OCI-LY7 (cell line): Measurements from ENCODE around the gene CARD10. TPM values are rescaled to one million over a fixed set of nuclear protein-coding genes. Genes with fewer than 3 reads are reported as not detected.
A peak's percentile ranks its signal among the peaks of the same experiment; 100 is the strongest.

Experiments used
- BruUV-seq: library from RNA; stranded (reverse); fragments of 400-500 nt; replicated peaks from 2 replicates; lab custom pipeline; 2021; lab: Mats Ljungman, UMichigan
- CTCF ChIA-PET: fragments of 300-600 bp; sonication (Branson Sonifier 250); formaldehyde crosslinking; loops from one replicate; lab custom pipeline; 2022; ENCODE audit warnings: antibody characterized with exemption; ENCODE audit not compliant: unreplicated experiment; lab: Charles Lee
- POLR2A ChIA-PET: fragments of 300-600 bp; sonication (Branson Sonifier 250); formaldehyde crosslinking; loops from one replicate; lab custom pipeline; 2022; ENCODE audit warnings: antibody characterized with exemption; lab: Charles Lee
- DNase-seq: peaks from one replicate; pipeline ENCODE4 v3.0.0-alpha.2; 2015; ENCODE audit warnings: low spot score
- H2AFZ ChIP-seq: fragments of 200-600 bp; sonication (generic), shearing (Covaris generic); 2 replicates; pipeline ENCODE4 v1.6.1; 2014; ENCODE audit warnings: mild to moderate bottlenecking, antibody characterized with exemption, low read length, moderate library complexity
- H3K27ac ChIP-seq: fragments of 200-600 bp; sonication (generic); 2 replicates; pipeline ENCODE4 v1.5.1; 2014; ENCODE audit warnings: mixed run types, low read depth, mild to moderate bottlenecking, moderate library complexity, low read length, inconsistent platforms; ENCODE audit not compliant: poor library complexity, severe bottlenecking
- H3K36me3 ChIP-seq: fragments of 200-600 bp; sonication (generic); 2 replicates; pipeline ENCODE4 v1.6.1; 2014; ENCODE audit warnings: mild to moderate bottlenecking, antibody characterized with exemption, low read length, moderate library complexity, mixed read lengths; ENCODE audit not compliant: insufficient read depth
- H3K4me1 ChIP-seq: fragments of 200-600 bp; sonication (generic); 2 replicates; pipeline ENCODE4 v1.5.1; 2014; ENCODE audit warnings: mild to moderate bottlenecking, low read length; ENCODE audit not compliant: insufficient read depth, poor library complexity, severe bottlenecking
- H3K4me2 ChIP-seq: fragments of 200-600 bp; sonication (generic); 2 replicates; pipeline ENCODE4 v1.6.1; 2014; ENCODE audit warnings: mild to moderate bottlenecking, low read length
- H3K4me3 ChIP-seq: fragments of 200-600 bp; sonication (generic); 2 replicates; pipeline ENCODE4 v1.5.1; 2014; ENCODE audit warnings: mild to moderate bottlenecking, low read depth, low read length; ENCODE audit not compliant: poor library complexity, severe bottlenecking
- H3K79me2 ChIP-seq: fragments of 200-600 bp; sonication (generic); 2 replicates; pipeline ENCODE4 v1.6.1; 2016; ENCODE audit warnings: low read depth, mild to moderate bottlenecking, low read length, moderate library complexity, mixed read lengths; ENCODE audit not compliant: insufficient read depth
- H3K9me2 ChIP-seq: fragments of 200-600 bp; sonication (generic); 2 replicates; pipeline ENCODE4 v1.6.1; 2016; ENCODE audit warnings: mild to moderate bottlenecking, low read length, mixed read lengths; ENCODE audit not compliant: insufficient read depth
- H3K9me3 ChIP-seq: fragments of 200-600 bp; sonication (generic); 2 replicates; pipeline ENCODE4 v1.6.1; 2014; ENCODE audit warnings: mild to moderate bottlenecking, mixed run types, low read length, mixed read lengths
- H4K20me1 ChIP-seq: fragments of 200-600 bp; sonication (generic); 2 replicates; pipeline ENCODE4 v1.6.1; 2014; ENCODE audit warnings: mild to moderate bottlenecking, antibody characterized with exemption, low read length, moderate library complexity, mixed read lengths; ENCODE audit not compliant: insufficient read depth
- CTCF ChIP-seq: fragments of 200-600 bp; sonication (generic); conservative IDR thresholded peaks from 2 replicates; pipeline ENCODE4 v1.5.1; 2014; ENCODE audit warnings: mild to moderate bottlenecking, antibody characterized with exemption, low read length, moderate library complexity, mixed read lengths
- EZH2phosphoT487 ChIP-seq: fragments of 200-600 bp; sonication (generic); IDR thresholded peaks from 2 replicates; pipeline ENCODE4 v1.6.1; 2018; ENCODE audit warnings: low read depth, borderline replicate concordance, mild to moderate bottlenecking, mixed run types, antibody characterized with exemption, low read length, moderate library complexity, mixed read lengths
- intact Hi-C: fragments of 100-400 bp; cut with micrococcal nuclease; formaldehyde crosslinking; loops from one replicate; pipeline ENCODE4 v1.10.0; 2022; ENCODE audit not compliant: unreplicated experiment
- total RNA-seq, 2 experiments: library from RNA; depleted of rRNA in 1 of 2; stranded (reverse); fragments of >200 nt in 1 of 2; shearing (Covaris generic) in 1 of 2; gene quantifications; 2 replicates each; pipeline ENCODE4 v1.2.3, GENCODE V29; 2014 to 2022

Gene CARD10
- total RNA-seq, 2 experiments from 2014 or later: 2.8 to 4.0 TPM

DNA sequence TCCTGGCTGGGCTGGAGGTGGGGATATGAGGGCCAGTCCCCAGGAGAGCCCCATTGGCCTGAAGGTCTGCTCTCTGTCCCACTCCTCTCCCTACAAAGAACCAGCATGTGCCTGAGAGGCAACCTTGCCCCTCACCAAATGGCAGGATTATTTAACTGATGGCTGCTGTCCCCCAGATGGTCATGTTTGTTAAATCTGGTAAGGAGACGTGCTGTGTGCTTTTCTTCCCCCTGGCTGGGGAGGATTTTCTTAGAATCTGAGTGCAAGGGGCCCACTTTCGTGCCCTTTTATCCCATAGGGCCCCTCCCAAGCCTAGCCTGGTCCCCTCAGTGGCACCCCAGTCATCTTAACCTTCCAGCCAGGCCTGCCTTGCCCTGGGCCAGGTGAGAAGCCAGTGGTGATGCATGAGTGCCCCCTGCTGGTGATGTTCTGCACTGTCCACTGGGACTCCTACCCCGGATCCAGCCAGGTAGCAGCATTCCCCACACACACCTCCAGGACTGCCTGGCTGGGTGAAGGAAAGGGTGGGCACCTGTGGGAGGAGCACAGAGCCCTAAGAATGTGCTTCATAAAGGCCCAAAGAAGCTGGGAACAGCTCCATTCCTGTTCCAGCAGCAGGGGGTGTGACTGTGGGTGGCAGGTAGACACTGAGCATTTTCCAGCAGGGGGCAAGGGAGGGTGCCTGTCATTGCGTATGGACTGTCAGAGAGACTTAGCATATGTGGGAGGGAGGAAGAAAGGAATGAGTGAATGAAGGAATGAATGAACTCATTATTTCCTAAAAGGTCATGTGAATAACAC is 61.9 kb downstream of the CARD10 start:
- no peak for TF ChIP-seq EZH2phosphoT487
- peak; percentile 99 for TF ChIP-seq CTCF
- no peaks in the 10 kb centered on the region for H3K36me3 ChIP-seq
- intact Hi-C loops: loop anchor here (1.0 to 5.0 kb wide), 3 partner anchors 140 to 380 kb away; no protein-coding TSS in a partner anchor
- no peaks in the 10 kb centered on the region for H4K20me1 ChIP-seq
- no peak overlapping the region for H2AFZ ChIP-seq
- peaks cover 9% of the 10 kb centered on the region for H3K4me1 ChIP-seq
- H3K9me2 ChIP-seq: no peaks in the 10 kb centered on the region
- no peaks in the 10 kb centered on the region for H3K79me2 ChIP-seq
- DNase-seq: peak; percentile 78
- no peak overlapping the region for H3K4me3 ChIP-seq
- POLR2A ChIA-PET: no interaction called here
- no peaks in the 10 kb centered on the region for H3K9me3 ChIP-seq
- CTCF ChIA-PET: interaction anchor here (1.1 kb wide), 2 partner anchors 28 to 190 kb away, joined by 3 to 4 read pairs; no protein-coding TSS in a partner anchor
- no TSS peak for BruUV-seq
- no peak overlapping the region for H3K27ac ChIP-seq
- no peak overlapping the region for H3K4me2 ChIP-seq

DNA sequence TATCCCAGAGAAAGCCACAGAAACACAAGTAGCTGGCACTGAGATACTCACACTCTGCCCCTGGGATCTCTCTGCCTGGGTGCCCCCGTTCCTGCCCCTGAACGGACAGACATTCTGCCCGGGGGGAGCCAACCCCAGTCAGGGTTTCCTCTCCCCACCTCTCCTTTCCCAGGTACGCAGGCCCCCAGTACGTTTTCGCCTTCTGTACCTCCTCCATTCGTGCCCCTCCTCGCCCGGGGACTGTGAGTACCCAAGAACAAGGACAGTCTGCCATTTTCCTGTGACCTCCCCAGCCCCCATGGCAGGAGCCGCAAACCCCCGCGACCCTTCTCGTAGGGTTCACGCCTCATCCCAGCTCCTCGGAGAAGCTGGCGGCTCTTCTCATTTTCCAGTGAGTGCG is 62.9 kb downstream of the CARD10 start:
- ChIA-PET CTCF (interaction anchor here (0.6 kb wide), 1 partner anchor 155 kb away, joined by 4 read pairs; no protein-coding TSS in a partner anchor), POLR2A (no interaction called here)
- H4K20me1 ChIP-seq: no peaks in the 10 kb centered on the region
- H3K4me1 ChIP-seq: peaks cover 7% of the 10 kb centered on the region
- no peak for DNase-seq
- no peak overlapping the region for H3K27ac ChIP-seq
- H3K79me2 ChIP-seq: no peaks in the 10 kb centered on the region
- no peak overlapping the region for H2AFZ ChIP-seq
- no peak overlapping the region for H3K4me3 ChIP-seq
- no TSS peak for BruUV-seq
- H3K36me3 ChIP-seq: no peaks in the 10 kb centered on the region
- H3K9me3 ChIP-seq: no peaks in the 10 kb centered on the region
- TF ChIP-seq EZH2phosphoT487 (no peak), CTCF (no peak)
- H3K4me2 ChIP-seq: no peak overlapping the region
- intact Hi-C loops: loop anchor here (5.0 kb wide), 1 partner anchor 379 kb away; no protein-coding TSS in a partner anchor
- no peaks in the 10 kb centered on the region for H3K9me2 ChIP-seq

DNA sequence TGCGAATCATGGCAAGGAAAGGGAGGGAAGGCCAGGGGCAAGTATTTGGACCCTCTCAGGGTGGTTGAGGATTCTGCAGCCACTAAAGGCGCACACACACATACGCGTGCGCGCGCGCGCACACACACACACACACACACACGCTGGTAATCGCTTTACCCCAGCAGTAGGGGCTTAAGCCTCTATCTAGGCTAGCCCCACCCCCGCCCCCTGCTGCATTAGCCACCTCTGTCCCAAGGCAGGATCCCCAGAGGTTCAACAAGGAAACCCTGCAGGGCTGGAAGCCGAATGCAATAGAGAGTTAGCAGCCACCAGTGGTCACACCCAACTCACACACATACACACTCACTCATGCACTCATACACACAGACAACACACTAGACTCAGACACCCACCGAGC is 63.3 kb downstream of the CARD10 start:
- Histone ChIP-seq H3K9me2 (no peaks in the 10 kb centered on the region), H3K27ac (no peak overlapping the region), H3K4me2 (no peak overlapping the region), H4K20me1 (no peaks in the 10 kb centered on the region), H3K79me2 (no peaks in the 10 kb centered on the region), H3K9me3 (no peaks in the 10 kb centered on the region), H2AFZ (no peak overlapping the region), H3K4me3 (no peak overlapping the region), H3K36me3 (no peaks in the 10 kb centered on the region), H3K4me1 (peaks cover 7% of the 10 kb centered on the region)
- intact Hi-C loops: loop anchor here (5.0 kb wide), 1 partner anchor 379 kb away; no protein-coding TSS in a partner anchor
- DNase-seq: no peak
- POLR2A ChIA-PET: interaction anchor here (0.7 kb wide), 1 partner anchor 26 kb away, joined by 3 read pairs; no protein-coding TSS in a partner anchor
- CTCF ChIA-PET: no interaction called here
- TF ChIP-seq CTCF (no peak), EZH2phosphoT487 (no peak)
- BruUV-seq: no TSS peak
